GM18505 (cell line): ENCODE measurements around the gene PHACTR1.

Experiments used
- ATAC-seq: cut with Tn5 transposase; IDR thresholded peaks from one replicate; pipeline ENCODE4 v1.9.1; 2021; ENCODE audit not compliant: unreplicated experiment
- POLR2A ChIP-seq: IDR thresholded peaks from 4 replicates; pipeline ENCODE4 v1.6.1; 2011; ENCODE audit warnings: borderline replicate concordance; ENCODE audit not compliant: insufficient read depth, insufficient read length; ENCODE audit errors: extremely low read depth

Gene PHACTR1

DNA sequence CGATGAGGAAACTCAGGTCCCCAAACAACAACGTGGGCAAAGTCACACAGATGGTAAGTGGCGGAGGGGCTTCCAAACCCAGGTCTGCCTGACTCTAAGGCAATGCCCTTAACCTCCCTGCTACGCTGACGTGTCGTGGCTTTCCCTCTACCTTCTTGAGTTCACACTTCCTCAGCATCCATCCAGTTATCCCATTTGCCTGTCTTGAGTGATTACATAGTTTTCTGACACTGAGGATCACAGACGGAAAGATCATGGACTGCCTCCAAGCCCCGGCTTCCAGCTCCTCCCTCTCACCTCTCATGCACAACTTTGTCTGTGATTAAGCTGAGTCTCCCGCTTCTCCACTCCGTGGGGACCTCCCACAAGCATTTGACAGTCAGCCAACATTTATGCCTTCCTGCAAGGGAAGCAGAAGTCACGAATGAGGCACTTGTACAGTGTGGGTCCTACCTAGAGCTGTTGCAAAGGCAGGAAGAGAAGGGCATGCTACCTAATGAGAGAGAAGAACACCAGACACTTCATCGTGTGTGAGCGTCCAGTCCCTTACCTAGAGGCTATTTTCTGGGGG lies 578.0 kb downstream of the PHACTR1 start:
- no peak for ATAC-seq
- TF ChIP-seq POLR2A, result no peak

DNA sequence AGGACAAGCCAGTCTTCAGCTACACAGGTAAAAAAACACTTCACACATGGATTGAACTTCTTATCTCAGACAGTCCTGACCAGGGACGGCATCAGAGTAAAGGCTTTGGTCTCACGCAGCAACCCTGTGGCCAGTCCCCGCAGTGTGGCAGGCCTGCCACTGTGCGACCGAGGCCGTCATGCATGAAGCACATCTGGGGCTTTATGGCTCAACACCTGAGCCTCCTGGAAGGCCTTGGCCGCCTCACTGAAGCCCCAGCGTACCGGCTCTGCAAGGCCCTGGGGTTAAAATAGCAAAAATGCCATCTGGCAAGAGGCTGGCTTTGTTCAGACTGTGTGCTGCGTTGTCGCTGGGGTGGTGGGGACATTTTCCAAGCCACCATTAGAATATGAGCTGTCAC lies 579.0 kb downstream of the PHACTR1 start:
- no peak for TF ChIP-seq POLR2A
- no peak for ATAC-seq

DNA sequence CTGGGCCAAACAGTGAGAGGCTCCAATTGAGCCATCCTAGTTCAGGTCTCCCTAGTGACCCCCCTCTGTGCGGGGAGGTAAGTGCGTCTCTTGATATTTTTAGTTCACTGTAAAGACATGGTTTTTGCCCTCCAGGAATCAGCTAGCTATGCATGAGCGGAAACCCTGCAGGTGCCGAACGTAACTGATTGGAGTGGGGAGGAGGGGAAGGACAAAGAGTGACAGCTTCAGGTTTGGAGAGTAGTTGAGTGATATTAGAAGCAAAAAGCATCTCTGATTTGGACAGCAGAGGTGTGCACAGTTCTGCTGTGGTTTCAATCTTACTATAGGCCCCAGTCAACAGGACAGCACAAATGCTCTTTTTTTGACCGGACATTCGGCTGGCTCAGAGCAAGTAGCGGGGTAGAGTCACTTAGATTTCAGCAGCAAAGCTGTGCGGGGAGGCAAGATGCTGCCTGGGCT lies 580.0 kb downstream of the PHACTR1 start:
- ATAC-seq, result no peak
- no peak for TF ChIP-seq POLR2A

DNA sequence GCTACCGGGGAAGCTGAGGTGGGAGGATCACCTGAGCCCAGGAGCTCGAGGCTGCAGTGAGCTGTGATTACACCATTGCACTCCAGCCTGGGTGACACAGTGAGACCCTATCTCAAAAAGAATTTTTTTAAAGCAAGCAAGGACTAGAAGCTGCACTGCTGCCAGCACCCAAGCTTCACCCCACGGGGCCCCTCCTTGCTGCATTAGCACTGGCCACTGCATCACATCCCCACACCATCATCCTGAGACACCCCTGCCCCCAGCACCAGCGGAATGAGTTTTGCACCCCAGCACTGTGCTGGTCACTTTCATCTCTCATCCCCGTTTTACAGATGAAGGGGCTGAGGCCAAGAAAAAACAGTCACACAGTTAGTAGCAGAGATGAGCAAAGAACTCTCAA lies 580.8 kb downstream of the PHACTR1 start:
- no peak for ATAC-seq
- TF ChIP-seq POLR2A, result no peak

DNA sequence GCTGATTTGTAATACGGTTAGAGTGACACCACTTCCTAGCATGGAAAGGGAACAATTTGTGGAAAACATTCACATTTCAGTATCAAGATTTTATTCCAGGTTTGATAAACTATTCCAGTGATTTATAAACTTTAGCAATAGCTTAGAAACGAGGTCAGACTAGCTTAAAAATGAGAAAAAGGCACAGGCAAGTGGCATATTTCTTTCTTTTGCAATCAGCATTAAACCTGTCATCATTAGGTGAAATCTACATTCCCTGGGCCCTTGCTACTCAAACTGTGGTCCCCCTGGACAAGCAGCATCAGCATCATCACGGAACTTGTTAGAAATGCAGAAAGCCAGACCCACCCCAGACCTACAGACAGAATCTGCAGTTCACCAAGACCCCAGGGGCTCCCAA lies 581.9 kb downstream of the PHACTR1 start:
- no peak for TF ChIP-seq POLR2A
- ATAC-seq, result no peak

DNA sequence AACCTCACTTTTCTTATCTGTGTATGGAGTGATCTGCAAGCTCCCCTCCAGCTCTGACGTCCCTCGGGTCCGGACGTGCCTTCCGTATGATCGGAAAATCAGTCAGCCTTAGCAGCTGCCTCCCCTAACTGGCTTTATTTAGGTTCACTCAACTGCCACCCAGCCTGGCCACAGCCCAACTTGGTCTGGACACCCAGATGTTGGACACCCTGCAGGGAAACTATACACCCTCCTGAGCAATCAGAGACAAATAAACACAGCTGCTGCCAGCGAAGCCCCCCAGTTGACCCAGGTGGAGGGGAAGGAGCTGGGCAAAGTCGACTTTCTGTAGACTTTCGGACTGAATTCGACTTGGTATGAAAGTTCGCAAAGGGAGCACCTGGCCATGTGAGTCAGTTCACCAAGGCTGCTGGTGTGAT lies 582.8 kb downstream of the PHACTR1 start:
- ATAC-seq, result no peak
- TF ChIP-seq POLR2A, result no peak

GRCh38 chr6:13299918-13300317 lies 583.4 kb downstream of the PHACTR1 start:
- ATAC-seq, result no peak
- TF ChIP-seq POLR2A, result no peak

DNA sequence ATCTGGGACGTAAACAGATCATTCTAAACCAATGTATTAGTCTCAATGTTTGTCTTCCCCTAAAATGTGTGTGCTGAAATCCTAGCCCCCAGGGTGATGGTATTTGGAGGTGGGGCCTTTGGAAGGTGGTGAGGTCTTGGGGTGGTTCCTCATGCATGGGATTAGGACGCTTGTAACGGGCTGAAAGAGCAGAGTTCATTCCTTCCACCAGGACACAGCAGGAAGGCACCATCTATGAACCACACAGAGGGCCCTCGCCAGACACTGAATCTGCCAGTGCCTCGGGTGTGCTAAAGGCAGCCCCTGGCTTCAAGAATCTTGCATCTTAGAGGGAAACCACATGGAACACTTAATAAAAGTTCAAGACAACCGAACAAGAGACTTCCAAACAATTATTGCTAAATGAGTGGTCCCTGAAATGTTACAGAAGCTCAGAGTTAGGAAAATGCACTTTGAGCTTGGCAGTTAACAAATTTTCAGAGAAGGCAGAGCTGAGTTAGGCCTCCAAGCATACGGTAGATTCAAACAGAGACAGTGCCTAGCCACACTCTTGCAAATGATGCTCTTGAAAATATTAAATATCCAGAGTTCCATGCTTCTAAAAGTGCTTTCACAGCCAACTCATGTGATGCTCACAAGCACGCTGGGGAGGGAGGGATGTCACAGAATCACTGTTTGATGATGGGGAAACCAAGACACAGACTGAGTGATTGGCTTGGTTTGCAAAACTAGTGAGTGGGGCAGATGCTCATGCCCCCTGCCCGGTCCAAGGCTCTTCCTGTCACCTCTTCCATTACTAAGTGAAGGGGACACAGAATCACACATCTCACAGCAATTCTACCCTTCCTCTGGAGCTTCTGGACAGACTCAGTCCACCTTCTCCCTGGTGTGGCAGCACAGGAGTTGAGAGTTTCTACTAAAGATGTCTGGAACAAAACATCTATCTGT lies 584.4 kb downstream of the PHACTR1 start:
- TF ChIP-seq POLR2A, result no peak
- no peak for ATAC-seq

- TF ChIP-seq POLR2A, result no peak
Observed at GRCh38 chr6:13302291-13302690, 585.7 kb downstream of the PHACTR1 start.

GRCh38 chr6:13302751-13303667 lies 586.4 kb downstream of the PHACTR1 start:
- peak; percentile 9 for TF ChIP-seq POLR2A

More at GRCh38 chr6:13302291-13302690, 585.7 kb downstream of the PHACTR1 start:
- no peak for ATAC-seq

GRCh38 chr6:13303668-13304017 lies 587.1 kb downstream of the PHACTR1 start:
- no peak for TF ChIP-seq POLR2A
- ATAC-seq, result peak; percentile 52

More at GRCh38 chr6:13302751-13303667, 586.4 kb downstream of the PHACTR1 start:
- peak; percentile 68 for ATAC-seq

- TF ChIP-seq POLR2A, result no peak
- no peak for ATAC-seq
Observed at GRCh38 chr6:13304101-13304500, 587.5 kb downstream of the PHACTR1 start.
